ENCODE results near the gene CAMTA1. TPM values are rescaled to one million over a fixed set of nuclear protein-coding genes. Genes with fewer than 3 reads are reported as not detected.

CAMTA1 gene
- total and polyA plus RNA-seq, 2 experiments from 2014 or later: 213 to 341 TPM

DNA sequence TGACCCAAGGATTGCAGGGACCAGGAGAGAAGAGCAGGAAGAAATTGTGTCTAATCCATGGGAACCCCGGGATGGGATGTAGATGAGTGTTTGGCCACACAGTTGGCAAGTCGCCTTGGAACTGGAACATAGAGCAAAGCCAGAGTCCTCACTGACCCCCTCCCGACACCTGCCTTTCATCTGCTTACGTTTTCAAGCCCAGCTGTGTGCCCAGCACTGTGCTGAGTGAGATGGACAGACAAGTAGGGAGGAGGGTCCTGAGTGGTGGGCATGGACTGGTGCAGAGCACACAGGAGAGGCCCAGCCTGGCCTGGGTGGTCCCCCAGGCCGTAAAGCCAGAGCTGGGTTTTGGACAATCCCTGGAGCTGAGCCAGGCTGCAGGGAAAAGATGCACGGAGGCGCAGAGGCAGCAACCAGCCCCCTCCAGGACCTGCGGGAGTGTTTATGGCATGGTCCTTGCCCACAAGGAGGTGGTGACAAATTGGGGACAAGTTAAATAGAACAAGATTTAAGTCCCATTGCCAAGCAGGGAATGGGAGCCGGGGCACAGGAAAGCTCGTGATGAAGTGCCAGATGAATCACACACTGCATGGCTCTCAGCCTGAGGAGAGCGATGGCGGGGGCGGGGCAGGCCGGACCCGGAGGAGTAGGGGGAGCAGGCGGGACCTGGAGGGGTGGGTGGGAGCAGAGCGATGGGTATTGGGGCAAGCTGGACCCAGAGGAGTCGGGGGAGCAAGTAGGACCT, 828.0 kb downstream of the CAMTA1 start:
- Histone ChIP-seq H3K9me3 (ENCODE audit: low read depth) (no peaks in the 10 kb centered on the region), H3K4me1 (ENCODE audit: low read depth) (peaks cover 18% of the 10 kb centered on the region), H3K36me3 (no peaks in the 10 kb centered on the region), H3K27ac (no peak overlapping the region), H3K4me3 (no peak overlapping the region), H3K27me3 (no peaks in the 10 kb centered on the region)
- no peak for DNase-seq (ENCODE audit: low read depth in 1 of 2, low spot score in 1 of 2)
- TF ChIP-seq, protein P1, sequence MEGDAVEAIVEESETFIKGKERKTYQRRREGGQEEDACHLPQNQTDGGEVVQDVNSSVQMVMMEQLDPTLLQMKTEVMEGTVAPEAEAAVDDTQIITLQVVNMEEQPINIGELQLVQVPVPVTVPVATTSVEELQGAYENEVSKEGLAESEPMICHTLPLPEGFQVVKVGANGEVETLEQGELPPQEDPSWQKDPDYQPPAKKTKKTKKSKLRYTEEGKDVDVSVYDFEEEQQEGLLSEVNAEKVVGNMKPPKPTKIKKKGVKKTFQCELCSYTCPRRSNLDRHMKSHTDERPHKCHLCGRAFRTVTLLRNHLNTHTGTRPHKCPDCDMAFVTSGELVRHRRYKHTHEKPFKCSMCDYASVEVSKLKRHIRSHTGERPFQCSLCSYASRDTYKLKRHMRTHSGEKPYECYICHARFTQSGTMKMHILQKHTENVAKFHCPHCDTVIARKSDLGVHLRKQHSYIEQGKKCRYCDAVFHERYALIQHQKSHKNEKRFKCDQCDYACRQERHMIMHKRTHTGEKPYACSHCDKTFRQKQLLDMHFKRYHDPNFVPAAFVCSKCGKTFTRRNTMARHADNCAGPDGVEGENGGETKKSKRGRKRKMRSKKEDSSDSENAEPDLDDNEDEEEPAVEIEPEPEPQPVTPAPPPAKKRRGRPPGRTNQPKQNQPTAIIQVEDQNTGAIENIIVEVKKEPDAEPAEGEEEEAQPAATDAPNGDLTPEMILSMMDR (IDR thresholded peaks at IDR 0.05; ENCODE audit: low read depth, low read length): no peak

DNA sequence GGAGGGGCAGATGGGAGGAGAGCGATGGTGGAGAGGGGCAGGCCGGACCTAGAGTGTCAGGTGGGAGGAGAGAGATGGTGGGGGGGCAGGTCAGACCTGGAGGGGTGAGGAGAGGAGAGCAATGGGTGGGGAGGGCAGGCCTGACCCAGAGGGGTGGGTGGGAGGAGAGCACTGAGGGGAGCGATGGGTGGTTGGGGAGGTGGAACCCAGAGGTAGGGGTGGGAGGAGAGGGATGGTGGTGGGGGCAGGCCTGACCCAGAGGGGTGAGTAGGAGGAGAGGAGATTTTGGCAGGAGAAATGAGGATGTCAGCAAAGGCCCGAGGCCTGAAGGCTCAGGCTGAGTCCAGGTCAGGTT, 828.6 kb downstream of the CAMTA1 start:
- no peaks in the 10 kb centered on the region for H3K9me3 ChIP-seq (ENCODE audit: low read depth)
- TF ChIP-seq, protein P1 (IDR thresholded peaks at IDR 0.05; ENCODE audit: low read depth, low read length): no peak
- no peak overlapping the region for H3K4me3 ChIP-seq
- no peak overlapping the region for H3K27ac ChIP-seq
- H3K4me1 ChIP-seq (ENCODE audit: low read depth): peaks cover 18% of the 10 kb centered on the region
- H3K27me3 ChIP-seq: no peaks in the 10 kb centered on the region
- no peak for DNase-seq (ENCODE audit: low read depth in 1 of 2, low spot score in 1 of 2)
- H3K36me3 ChIP-seq: no peaks in the 10 kb centered on the region

DNA sequence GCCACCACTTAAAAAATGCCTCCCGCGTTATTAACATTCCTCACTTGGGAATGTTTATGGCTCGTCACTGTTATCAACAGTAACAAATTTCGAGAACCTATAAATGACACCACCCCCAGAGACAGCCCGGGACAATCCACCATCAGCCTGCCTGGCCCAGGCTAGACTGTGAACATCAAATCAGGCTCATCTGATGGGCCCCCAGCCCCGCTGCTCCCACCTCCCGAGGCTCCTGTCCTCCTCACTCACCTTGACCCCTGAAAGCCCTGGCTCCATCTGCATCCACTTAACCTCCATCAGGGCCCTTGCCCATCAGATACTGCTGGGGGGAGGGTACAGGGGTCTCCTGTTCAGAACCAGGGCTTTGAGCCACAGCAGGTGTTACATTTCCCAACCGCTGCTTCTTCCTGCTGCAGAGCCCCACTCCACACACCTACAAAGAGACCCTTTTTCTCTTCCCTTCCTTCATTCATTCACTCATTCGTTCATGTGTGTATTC, 829.4 kb downstream of the CAMTA1 start:
- peaks cover 18% of the 10 kb centered on the region for H3K4me1 ChIP-seq (ENCODE audit: low read depth)
- no peak overlapping the region for H3K27ac ChIP-seq
- no peaks in the 10 kb centered on the region for H3K9me3 ChIP-seq (ENCODE audit: low read depth)
- H3K4me3 ChIP-seq: no peak overlapping the region
- TF ChIP-seq, protein P1 (IDR thresholded peaks at IDR 0.05; ENCODE audit: low read depth, low read length): no peak
- DNase-seq (ENCODE audit: low read depth in 1 of 2, low spot score in 1 of 2): no peak
- no peaks in the 10 kb centered on the region for H3K36me3 ChIP-seq
- H3K27me3 ChIP-seq: no peaks in the 10 kb centered on the region

DNA sequence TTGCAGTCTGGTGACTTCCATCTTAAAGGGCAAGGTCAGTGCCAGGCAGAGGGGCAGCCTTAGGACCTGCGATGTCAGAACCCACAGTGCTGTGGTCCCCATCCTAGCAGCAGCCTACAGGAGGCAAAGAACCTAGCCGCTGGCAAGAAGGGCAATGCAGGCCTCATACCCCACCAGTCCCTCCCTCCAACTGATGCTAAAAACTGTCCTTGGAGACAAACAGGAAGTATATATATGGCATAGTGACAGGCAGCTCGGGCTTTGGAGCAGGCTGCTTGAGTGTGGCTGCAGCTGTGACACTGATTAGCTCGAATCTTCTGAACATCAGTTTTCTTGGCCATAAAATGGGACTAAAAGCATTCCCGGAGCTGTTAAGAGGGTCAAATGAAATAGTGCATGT, 829.9 kb downstream of the CAMTA1 start:
- Histone ChIP-seq H3K27me3 (no peaks in the 10 kb centered on the region), H3K4me1 (ENCODE audit: low read depth) (peaks cover 18% of the 10 kb centered on the region), H3K9me3 (ENCODE audit: low read depth) (no peaks in the 10 kb centered on the region), H3K36me3 (no peaks in the 10 kb centered on the region), H3K4me3 (no peak overlapping the region), H3K27ac (no peak overlapping the region)
- no peak for DNase-seq (ENCODE audit: low read depth in 1 of 2, low spot score in 1 of 2)
- TF ChIP-seq, protein P1 (IDR thresholded peaks at IDR 0.05; ENCODE audit: low read depth, low read length): no peak

DNA sequence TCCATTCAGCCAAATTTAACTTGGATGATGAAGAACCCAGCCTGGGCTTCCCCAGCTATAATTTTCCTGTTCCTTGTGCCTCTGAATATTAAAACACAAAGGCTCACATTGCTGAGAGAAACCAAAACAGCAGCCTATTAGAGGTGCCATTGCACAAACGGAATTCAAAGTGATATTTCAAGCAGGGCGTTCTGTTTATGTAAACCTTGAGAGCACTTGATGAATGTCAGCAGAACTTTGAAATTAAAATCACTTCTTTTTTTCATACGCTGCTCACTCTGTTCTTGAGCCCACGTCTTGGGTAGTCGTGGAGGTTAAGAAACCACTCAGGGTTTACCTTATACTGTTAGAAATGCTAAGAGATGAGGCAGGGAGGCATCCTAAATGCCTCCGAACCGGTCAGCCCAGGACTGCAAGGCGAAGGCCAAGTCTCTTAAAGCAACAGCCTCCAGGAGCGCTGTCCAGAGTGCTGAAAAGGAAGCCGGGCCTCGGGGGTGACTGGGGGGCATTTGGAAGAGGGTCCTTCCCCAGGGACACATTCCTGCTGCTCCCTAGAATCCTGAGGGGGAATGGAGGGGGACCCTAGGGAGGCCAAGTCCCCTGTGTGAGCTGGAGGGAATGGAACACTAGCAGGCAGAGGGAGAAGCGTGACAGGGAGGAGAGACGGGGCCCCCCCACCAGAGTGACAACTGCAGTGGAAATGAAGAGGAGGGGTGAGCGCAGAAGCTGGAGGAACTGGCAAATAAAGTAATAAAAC, 831.0 kb downstream of the CAMTA1 start:
- TF ChIP-seq, protein P1 (IDR thresholded peaks at IDR 0.05; ENCODE audit: low read depth, low read length): no peak
- H3K4me1 ChIP-seq (ENCODE audit: low read depth): peaks cover 18% of the 10 kb centered on the region
- no peak overlapping the region for H3K4me3 ChIP-seq
- DNase-seq (ENCODE audit: low read depth in 1 of 2, low spot score in 1 of 2): peak; percentile 50 to 90
- no peaks in the 10 kb centered on the region for H3K9me3 ChIP-seq (ENCODE audit: low read depth)
- no peaks in the 10 kb centered on the region for H3K36me3 ChIP-seq
- H3K27me3 ChIP-seq: no peaks in the 10 kb centered on the region
- H3K27ac ChIP-seq: no peak overlapping the region

Data from cardiac muscle cell (in vitro differentiated cells and primary cell).